H9 (cell line): ENCODE results near the gene HS3ST3B1. TPM values are rescaled to one million over a fixed set of nuclear protein-coding genes. Genes with fewer than 3 reads are reported as not detected.

Experiments used
- DNase-seq: peaks from one replicate; pipeline ENCODE4 v3.0.0-alpha.2; 2017
- H2AFZ ChIP-seq: one replicate; pipeline ENCODE4 v1.6.1; 2013; ENCODE audit warnings: mild to moderate bottlenecking, low read length, control low read depth, moderate library complexity
- H2AK5ac ChIP-seq: 2 replicates; pipeline ENCODE4 v1.6.1; 2013; ENCODE audit warnings: low read length, control low read depth, mixed read lengths; ENCODE audit not compliant: insufficient read length
- H2BK120ac ChIP-seq: one replicate; pipeline ENCODE4 v1.6.1; 2013; ENCODE audit warnings: low read depth, mild to moderate bottlenecking, low read length, control low read depth, inconsistent platforms; ENCODE audit not compliant: poor library complexity, severe bottlenecking
- H2BK12ac ChIP-seq: 2 replicates; pipeline ENCODE4 v1.6.1; 2013; ENCODE audit warnings: low read length, control low read depth, mixed read lengths, low read depth; ENCODE audit not compliant: insufficient read length
- H2BK15ac ChIP-seq: 2 replicates; pipeline ENCODE4 v1.6.1; 2013; ENCODE audit warnings: low read depth, low read length, control low read depth
- H2BK20ac ChIP-seq: one replicate; pipeline ENCODE4 v1.6.1; 2013; ENCODE audit warnings: low read depth, mild to moderate bottlenecking, low read length, control low read depth, inconsistent platforms; ENCODE audit not compliant: poor library complexity, severe bottlenecking
- H2BK5ac ChIP-seq: 2 replicates; pipeline ENCODE4 v1.6.1; 2013; ENCODE audit warnings: low read length, control low read depth, mixed read lengths; ENCODE audit not compliant: insufficient read length
- H3K14ac ChIP-seq: 2 replicates; pipeline ENCODE4 v1.6.1; 2013; ENCODE audit warnings: low read length, control low read depth; ENCODE audit not compliant: insufficient read depth
- H3K18ac ChIP-seq: 2 replicates; pipeline ENCODE4 v1.6.1; 2013; ENCODE audit warnings: low read depth, mild to moderate bottlenecking, mixed read lengths, low read length, control low read depth; ENCODE audit not compliant: insufficient read length
- H3K23ac ChIP-seq: 2 replicates; pipeline ENCODE4 v1.6.1; 2013; ENCODE audit warnings: low read length, control low read depth, mixed read lengths, low read depth; ENCODE audit not compliant: insufficient read length
- H3K23me2 ChIP-seq: 2 replicates; pipeline ENCODE4 v1.6.1; 2013; ENCODE audit warnings: low read depth, mild to moderate bottlenecking, mixed read lengths, low read length, control low read depth; ENCODE audit not compliant: insufficient read length, poor library complexity, severe bottlenecking
- H3K27ac ChIP-seq: 2 replicates; pipeline ENCODE4 v1.5.1; 2013; ENCODE audit warnings: low read length, control low read depth, mixed read lengths, low read depth; ENCODE audit not compliant: insufficient read length
- H3K27me3 ChIP-seq: 2 replicates; pipeline ENCODE4 v1.6.1; 2013; ENCODE audit warnings: low read length, control low read depth, inconsistent platforms; ENCODE audit not compliant: insufficient read depth
- H3K4ac ChIP-seq: 2 replicates; pipeline ENCODE4 v1.6.1; 2013; ENCODE audit warnings: low read depth, mild to moderate bottlenecking, control low read depth, inconsistent platforms, low read length, moderate library complexity
- H3K4me1 ChIP-seq: 2 replicates; pipeline ENCODE4 v1.6.1; 2013; ENCODE audit warnings: low read length, control low read depth, inconsistent platforms; ENCODE audit not compliant: insufficient read depth
- H3K4me2 ChIP-seq: 2 replicates; pipeline ENCODE4 v1.6.1; 2013; ENCODE audit warnings: low read length, control low read depth, mixed read lengths; ENCODE audit not compliant: insufficient read length, insufficient read depth
- H3K56ac ChIP-seq: 2 replicates; pipeline ENCODE4 v1.6.1; 2013; ENCODE audit warnings: low read depth, mild to moderate bottlenecking, mixed read lengths, low read length, control low read depth; ENCODE audit not compliant: insufficient read length
- H3K79me1 ChIP-seq: 2 replicates; pipeline ENCODE4 v1.6.1; 2013; ENCODE audit warnings: low read depth, mild to moderate bottlenecking, moderate library complexity, low read length, control low read depth, inconsistent platforms; ENCODE audit not compliant: insufficient read depth, poor library complexity, severe bottlenecking
- H3K79me2 ChIP-seq: 2 replicates; pipeline ENCODE4 v1.6.1; 2013; ENCODE audit warnings: low read length, control low read depth, inconsistent platforms; ENCODE audit not compliant: insufficient read depth
- H3K9ac ChIP-seq: 2 replicates; pipeline ENCODE4 v1.6.1; 2013; ENCODE audit warnings: low read length, control low read depth, mixed read lengths; ENCODE audit not compliant: insufficient read length; ENCODE audit errors: extremely low read depth
- H3K9me3 ChIP-seq: one replicate; pipeline ENCODE4 v1.6.1; 2013; ENCODE audit warnings: low read depth, low read length, inconsistent platforms; ENCODE audit not compliant: control insufficient read depth
- H3T11ph ChIP-seq: one replicate; pipeline ENCODE4 v1.6.1; 2013; ENCODE audit warnings: mild to moderate bottlenecking, low read length, control low read depth, inconsistent platforms
- H4K20me1 ChIP-seq: one replicate; pipeline ENCODE4 v1.6.1; 2013; ENCODE audit not compliant: control insufficient read depth, insufficient read length, insufficient read depth
- H4K5ac ChIP-seq: 2 replicates; pipeline ENCODE4 v1.6.1; 2013; ENCODE audit warnings: low read depth, mild to moderate bottlenecking, mixed read lengths, low read length, control low read depth; ENCODE audit not compliant: insufficient read length
- H4K8ac ChIP-seq: replicated peaks from 2 replicates; pipeline ENCODE4 v1.6.1; 2013; ENCODE audit warnings: low read length, control low read depth, mixed read lengths, low read depth; ENCODE audit not compliant: insufficient read length
- H4K91ac ChIP-seq: 2 replicates; pipeline ENCODE4 v1.6.1; 2013; ENCODE audit warnings: low read depth, mild to moderate bottlenecking, moderate library complexity, mixed read lengths, low read length, control low read depth; ENCODE audit not compliant: insufficient read length
- H3K27ac Mint-ChIP-seq, 3 experiments: 2 replicates in 2 of 3; 3 replicates in 1 of 3; pipeline ENCODE4 v1.8.0; 2020 to 2021; ENCODE audit warnings: mixed read lengths in 3 of 3, mild to moderate bottlenecking in 1 of 3, moderate library complexity in 1 of 3
- H3K27me3 Mint-ChIP-seq: 2 replicates; pipeline ENCODE4 v1.8.0; 2021; ENCODE audit warnings: low read depth, mild to moderate bottlenecking, moderate library complexity, mixed read lengths
- H3K36me3 Mint-ChIP-seq, 3 experiments: 2 replicates in 2 of 3; 3 replicates in 1 of 3; pipeline ENCODE4 v1.8.0; 2020 to 2021; ENCODE audit warnings: low read depth in 3 of 3, mixed read lengths in 3 of 3; ENCODE audit not compliant: insufficient read depth in 1 of 3
- H3K4me1 Mint-ChIP-seq, 2 experiments: 2 replicates each; pipeline ENCODE4 v1.8.0; 2020; ENCODE audit warnings: mixed read lengths in 2 of 2
- H3K4me3 Mint-ChIP-seq, 2 experiments: 2 replicates in 1 of 2; 3 replicates in 1 of 2; pipeline ENCODE4 v1.8.0; 2020 to 2021; ENCODE audit warnings: mild to moderate bottlenecking in 2 of 2, mixed read lengths in 2 of 2, moderate library complexity in 1 of 2
- H3K9me3 Mint-ChIP-seq, 2 experiments: 2 replicates in 1 of 2; 3 replicates in 1 of 2; pipeline ENCODE4 v1.8.0; 2020; ENCODE audit warnings: mild to moderate bottlenecking in 2 of 2, mixed read lengths in 2 of 2, moderate library complexity in 1 of 2
- CTCF ChIP-seq: fragments of 200-600 bp; sonication (generic); conservative IDR thresholded peaks from 3 replicates; pipeline ENCODE4 v1.8.0; 2021; ENCODE audit warnings: antibody characterized with exemption, mild to moderate bottlenecking
- WGBS: extraction: QIAGEN DNeasy Blood & Tissue Kit; methylation state at CpG from one replicate; pipeline ENCODE4 v1.1.7; 2013; ENCODE audit warnings: missing lambda C conversion rate, low lambda C conversion rate, mixed read lengths; ENCODE audit not compliant: insufficient read length; ENCODE audit errors: extremely low coverage; 5-methylcytosine and 5-hydroxymethylcytosine counted together
- total RNA-seq: library from RNA; stranded (reverse); gene quantifications from 2 replicates; pipeline ENCODE4 v1.2.1, GENCODE V29; 2021

The HS3ST3B1 gene
- total RNA-seq, 1 experiment from 2014 or later, result 2.8 TPM

DNA sequence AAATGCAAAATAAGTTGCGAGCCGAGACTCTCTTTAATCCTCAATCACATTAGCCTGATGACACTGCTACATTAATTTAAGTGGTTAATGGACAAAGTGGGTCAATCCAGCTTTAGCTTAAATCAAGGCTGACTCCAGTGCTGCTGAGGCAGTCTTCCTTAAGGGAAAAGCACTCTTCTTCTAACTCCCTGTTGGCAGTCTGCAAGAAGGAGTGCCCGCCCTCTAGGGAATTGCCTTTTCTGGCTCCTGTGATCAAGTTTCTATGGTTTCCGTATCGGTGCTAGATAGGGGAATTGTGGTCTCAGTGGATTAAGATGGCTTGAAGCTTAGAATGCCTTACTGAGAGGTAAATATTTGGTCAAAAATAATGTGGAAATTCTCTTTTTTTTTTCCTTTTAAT lies 41.0 kb downstream of the HS3ST3B1 start:
- no peak overlapping the region for H4K91ac ChIP-seq
- Mint-ChIP-seq H3K27me3 (no peaks in the 10 kb centered on the region), H3K27ac (no peak overlapping the region), H3K4me1 (peaks cover 25 to 28% of the 10 kb centered on the region in 2 experiments), H3K36me3 (peaks cover 0 to 5% (median 4%) of the 10 kb centered on the region in 3 experiments; a peak in 3 of 7 replicates), H3K9me3 (no peaks in the 10 kb centered on the region), H3K4me3 (no peak overlapping the region)
- H4K20me1 ChIP-seq, result no peaks in the 10 kb centered on the region
- H2BK5ac ChIP-seq, result no peak overlapping the region
- H3K27me3 ChIP-seq, result no peaks in the 10 kb centered on the region
- H3K23me2 ChIP-seq, result no peaks in the 10 kb centered on the region
- no peaks in the 10 kb centered on the region for H3K9me3 ChIP-seq
- no peak overlapping the region for H3K4ac ChIP-seq
- no peaks in the 10 kb centered on the region for H3K79me1 ChIP-seq
- no peaks in the 10 kb centered on the region for H3K79me2 ChIP-seq
- H2AFZ ChIP-seq, result no peak overlapping the region
- H4K8ac ChIP-seq, result no peak overlapping the region
- H4K5ac ChIP-seq, result no peak overlapping the region
- H2AK5ac ChIP-seq, result no peak overlapping the region
- H3K23ac ChIP-seq, result no peak overlapping the region
- H3K18ac ChIP-seq, result no peak overlapping the region
- no peak overlapping the region for H3K9ac ChIP-seq
- H3K4me1 ChIP-seq, result peaks cover 4% of the 10 kb centered on the region; the same call in 1 of the 2 replicates
- no peak for TF ChIP-seq CTCF
- no peak overlapping the region for H2BK12ac ChIP-seq
- H3K27ac ChIP-seq, result no peak overlapping the region
- no peak overlapping the region for H2BK120ac ChIP-seq
- H3K14ac ChIP-seq, result no peak overlapping the region
- no peak overlapping the region for H2BK15ac ChIP-seq
- H3K56ac ChIP-seq, result no peak overlapping the region
- no peak overlapping the region for H3T11ph ChIP-seq
- H2BK20ac ChIP-seq, result no peak overlapping the region
- no peak for DNase-seq
- WGBS, result no CpG with 5 or more reads among the region's 5 CpGs
- H3K4me2 ChIP-seq, result no peak overlapping the region
